ENCODE measurements around the gene GPAM.

GPAM gene

GRCh38 chr10:112183329-112184051, at the start of gene GPAM:
GPAM (minus strand) TSS chr10:112183765; CDS start chr10:112181784, 1,981 bp downstream.
- Histone ChIP-seq H3K27me3 (ENCODE audit: insufficient read depth, low read depth) (no peaks in the 10 kb centered on the region), H3K4me2 (peak within 1 kb of the TSS; percentile 78), H3K4me1 (ENCODE audit: low read depth, poor library complexity, severe bottlenecking) (peaks cover 17% of the 10 kb centered on the region), H3K27ac (peak within 1 kb of the TSS; percentile 16; the same call in 1 of the 2 replicates), H3K79me2 (ENCODE audit: insufficient read depth, low read depth) (no peaks in the 10 kb centered on the region), H3K9ac (peak within 1 kb of the TSS; percentile 56; the same call in 1 of the 2 replicates), H2AFZ (ENCODE audit: low read depth) (peak within 1 kb of the TSS; percentile 89), H3K4me3 (IDR thresholded peaks at IDR 0.05; ENCODE audit: insufficient read depth, low read depth, low read length) (peak within 1 kb of the TSS; percentile 61), H3K36me3 (ENCODE audit: insufficient read depth) (no peaks in the 10 kb centered on the region), H4K20me1 (ENCODE audit: insufficient read depth) (no peaks in the 10 kb centered on the region)
- TF ChIP-seq CTCF (conservative IDR thresholded peaks at IDR 0.05; ENCODE audit: low read depth, low read length): no peak

DNA sequence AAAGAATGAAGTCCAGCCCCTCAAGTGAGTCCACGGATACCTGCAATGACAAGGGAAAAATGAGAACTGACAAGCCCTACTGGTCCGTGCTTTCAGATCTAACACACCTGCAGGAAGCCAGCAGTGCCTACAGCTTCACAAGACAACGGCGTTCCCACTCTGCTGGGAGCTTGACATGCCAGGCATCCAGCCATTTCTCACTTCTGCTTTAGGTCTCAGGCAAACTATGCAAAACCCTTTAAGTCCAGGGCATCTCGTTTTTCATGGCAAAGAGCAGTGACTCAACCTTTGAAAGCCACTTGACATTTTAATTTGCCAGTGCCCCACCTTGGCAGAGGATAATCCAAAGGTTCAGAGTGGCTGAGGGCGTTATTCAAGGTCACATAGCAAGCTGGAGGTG, 49.1 kb upstream of the GPAM start:
- no peak for TF ChIP-seq CTCF (conservative IDR thresholded peaks at IDR 0.05; ENCODE audit: low read depth, low read length)
- Histone ChIP-seq H3K27me3 (ENCODE audit: insufficient read depth, low read depth) (no peaks in the 10 kb centered on the region), H3K79me2 (ENCODE audit: insufficient read depth, low read depth) (no peaks in the 10 kb centered on the region), H2AFZ (ENCODE audit: low read depth) (no peak overlapping the region), H3K4me2 (no peak overlapping the region), H3K4me3 (IDR thresholded peaks at IDR 0.05; ENCODE audit: insufficient read depth, low read depth, low read length) (no peak overlapping the region), H4K20me1 (ENCODE audit: insufficient read depth) (no peaks in the 10 kb centered on the region), H3K36me3 (ENCODE audit: insufficient read depth) (no peaks in the 10 kb centered on the region), H3K9ac (no peak overlapping the region), H3K27ac (no peak overlapping the region), H3K4me1 (ENCODE audit: low read depth, poor library complexity, severe bottlenecking) (no peaks in the 10 kb centered on the region)

GRCh38 chr10:112231602-112232400, 48.2 kb upstream of the GPAM start:
- Histone ChIP-seq H3K27me3 (ENCODE audit: insufficient read depth, low read depth) (no peaks in the 10 kb centered on the region), H3K79me2 (ENCODE audit: insufficient read depth, low read depth) (no peaks in the 10 kb centered on the region), H2AFZ (ENCODE audit: low read depth) (no peak overlapping the region), H3K4me3 (IDR thresholded peaks at IDR 0.05; ENCODE audit: insufficient read depth, low read depth, low read length) (no peak overlapping the region), H3K4me2 (no peak overlapping the region), H4K20me1 (ENCODE audit: insufficient read depth) (no peaks in the 10 kb centered on the region), H3K27ac (no peak overlapping the region), H3K4me1 (ENCODE audit: low read depth, poor library complexity, severe bottlenecking) (no peaks in the 10 kb centered on the region), H3K9ac (no peak overlapping the region), H3K36me3 (ENCODE audit: insufficient read depth) (no peaks in the 10 kb centered on the region)
- TF ChIP-seq CTCF (conservative IDR thresholded peaks at IDR 0.05; ENCODE audit: low read depth, low read length): no peak

- no peak overlapping the region for H3K27ac ChIP-seq
Measured at GRCh38 chr10:112230325-112230988, 46.9 kb upstream of the GPAM start.

More at GRCh38 chr10:112230325-112230988, 46.9 kb upstream of the GPAM start:
- Histone ChIP-seq H2AFZ (ENCODE audit: low read depth) (no peak overlapping the region), H3K9ac (no peak overlapping the region), H3K27me3 (ENCODE audit: insufficient read depth, low read depth) (no peaks in the 10 kb centered on the region), H3K79me2 (ENCODE audit: insufficient read depth, low read depth) (no peaks in the 10 kb centered on the region), H3K36me3 (ENCODE audit: insufficient read depth) (no peaks in the 10 kb centered on the region), H4K20me1 (ENCODE audit: insufficient read depth) (no peaks in the 10 kb centered on the region), H3K4me1 (ENCODE audit: low read depth, poor library complexity, severe bottlenecking) (no peaks in the 10 kb centered on the region), H3K4me2 (no peak overlapping the region), H3K4me3 (IDR thresholded peaks at IDR 0.05; ENCODE audit: insufficient read depth, low read depth, low read length) (no peak overlapping the region)
- no peak for TF ChIP-seq CTCF (conservative IDR thresholded peaks at IDR 0.05; ENCODE audit: low read depth, low read length)

Measured in KMS-11 (cell line).